Germinal center (tissue), 1 donor: Measurements from ENCODE around the gene INSYN2B.

Source experiments
- DNase-seq: peaks from one replicate; pipeline ENCODE4 v3.0.0; 2012; ENCODE audit warnings: mixed read lengths, low spot score

INSYN2B gene

GRCh38 chr5:169933127-169933526, 47.2 kb downstream of the INSYN2B start:
- no peak for DNase-seq

GRCh38 chr5:169923988-169924387, 56.3 kb downstream of the INSYN2B start:
- DNase-seq, result no peak

- DNase-seq, result no peak
Measured at GRCh38 chr5:169922474-169922873, 57.8 kb downstream of the INSYN2B start.

- no peak for DNase-seq
Measured at GRCh38 chr5:169921949-169922348, 58.3 kb downstream of the INSYN2B start.

- no peak for DNase-seq
Measured at GRCh38 chr5:169921384-169921783, 58.9 kb downstream of the INSYN2B start.

- no peak for DNase-seq
Measured at GRCh38 chr5:169920474-169920873, 59.8 kb downstream of the INSYN2B start.

GRCh38 chr5:169918228-169918627, 62.1 kb downstream of the INSYN2B start:
- no peak for DNase-seq

- no peak for DNase-seq
Measured at GRCh38 chr5:169917500-169917899, 62.8 kb downstream of the INSYN2B start.

- no peak for DNase-seq
Measured at GRCh38 chr5:169914766-169915165, 65.5 kb downstream of the INSYN2B start.

GRCh38 chr5:169913479-169913878, 66.8 kb downstream of the INSYN2B start:
- no peak for DNase-seq

GRCh38 chr5:169911448-169912212, 68.7 kb downstream of the INSYN2B start:
- no peak for DNase-seq

GRCh38 chr5:169910393-169910792, 69.9 kb downstream of the INSYN2B start:
- no peak for DNase-seq

GRCh38 chr5:169909945-169910344, 70.3 kb downstream of the INSYN2B start:
- no peak for DNase-seq

- DNase-seq, result no peak
Measured at GRCh38 chr5:169908864-169909263, 71.4 kb downstream of the INSYN2B start.

- DNase-seq, result no peak
Measured at GRCh38 chr5:169906745-169907649, 73.3 kb downstream of the INSYN2B start.

GRCh38 chr5:169905017-169905416, 75.3 kb downstream of the INSYN2B start:
- no peak for DNase-seq

- DNase-seq, result no peak
Measured at GRCh38 chr5:169904508-169904907, 75.8 kb downstream of the INSYN2B start.

- DNase-seq, result no peak
Measured at GRCh38 chr5:169904059-169904458, 76.2 kb downstream of the INSYN2B start.

GRCh38 chr5:169901896-169902295, 78.4 kb downstream of the INSYN2B start:
- DNase-seq, result no peak

GRCh38 chr5:169897481-169897880, 82.8 kb downstream of the INSYN2B start:
- no peak for DNase-seq

GRCh38 chr5:169895926-169896325, 84.4 kb downstream of the INSYN2B start:
- no peak for DNase-seq

- peak; percentile 10 for DNase-seq
Measured at GRCh38 chr5:169893571-169893970, 86.7 kb downstream of the INSYN2B start.

- peak; percentile 22 for DNase-seq
Measured at GRCh38 chr5:169893010-169893409, 87.3 kb downstream of the INSYN2B start.
